ENCODE results near the gene PIK3R2.

- TF ChIP-seq POLR2AphosphoS5 (IDR thresholded peaks at IDR 0.05; ENCODE audit: low read depth, low read length) (peak; percentile 20; the same call in 1 of the 2 replicates), POLR2A (IDR thresholded peaks at IDR 0.05; ENCODE audit: control extremely low read depth in 1 of 2, low read depth in 2 of 2, low read length in 2 of 2) (no peak), ATF2 (IDR thresholded peaks at IDR 0.05; ENCODE audit: low read length) (0 out of 2 replicates have a peak, but pooled peaks have one; percentile 24), JUND (IDR thresholded peaks at IDR 0.05; ENCODE audit: low read length) (no peak), SIN3A (conservative IDR thresholded peaks at IDR 0.05 in 1 of 2, IDR thresholded peaks at IDR 0.05 in 1 of 2; ENCODE audit: low read depth in 1 of 2, low read length in 2 of 2) (no peak), CTCF (IDR thresholded peaks at IDR 0.05; ENCODE audit: control extremely low read depth in 1 of 3, insufficient read depth in 1 of 3, low read depth in 1 of 3, low read length in 3 of 3) (peak; percentile 41 to 82 (median 71)), ASH2L (IDR thresholded peaks at IDR 0.05; ENCODE audit: low read length) (no peak), TAF1 (IDR thresholded peaks at IDR 0.05; ENCODE audit: low read depth, low read length) (no peak), ZNF274 (IDR thresholded peaks at IDR 0.05; ENCODE audit: borderline replicate concordance, extremely low read depth, low read length) (no peak), FOSL1 (IDR thresholded peaks at IDR 0.05; ENCODE audit: insufficient read depth, low read depth, low read length) (no peak), EP300 (IDR thresholded peaks at IDR 0.05; ENCODE audit: borderline replicate concordance in 1 of 2, low read depth in 2 of 2, low read length in 2 of 2) (0 out of 3 replicates have a peak, but pooled peaks of 1 of the 2 experiments have one; percentile 9), NANOG (IDR thresholded peaks at IDR 0.05; ENCODE audit: insufficient read depth, low read depth, low read length, poor library complexity, severe bottlenecking) (no peak)
These were observed 55.4 kb downstream of the PIK3R2 start for GRCh38 chr19:18208098-18208951.
